PFSK-1 (cell line): ENCODE data around the gene MTCH2.

ENCODE experiments used
- FOXP2 ChIP-seq: optimal IDR thresholded peaks from 2 replicates; pipeline ENCODE3; 2011; ENCODE audit warnings: borderline replicate concordance, control low read depth, inconsistent platforms; ENCODE audit not compliant: insufficient read depth; ENCODE audit errors: extremely low read length, extremely low read depth
- POLR2AphosphoS5 ChIP-seq: IDR thresholded peaks from 2 replicates; pipeline ENCODE4 v1.6.1; 2012; ENCODE audit warnings: low read depth, mild to moderate bottlenecking, control low read depth, low read length, moderate library complexity
- SIN3A ChIP-seq: IDR thresholded peaks from 2 replicates; pipeline ENCODE4 v1.6.1; 2012; ENCODE audit warnings: mild to moderate bottlenecking, low read length, moderate library complexity, borderline replicate concordance; ENCODE audit not compliant: insufficient read depth
- TF ChIP-seq, protein P1 (sequence below), 2 experiments: IDR thresholded peaks; 2 replicates each; pipeline versions ENCODE4 v1.6.1 to v1.8.0; 2011 to 2012; ENCODE audit warnings: low read depth in 2 of 2, low read length in 2 of 2, control low read depth in 1 of 2, inconsistent platforms in 1 of 2, mild to moderate bottlenecking in 1 of 2, moderate library complexity in 1 of 2; ENCODE audit not compliant: insufficient read depth in 1 of 2

DNA sequence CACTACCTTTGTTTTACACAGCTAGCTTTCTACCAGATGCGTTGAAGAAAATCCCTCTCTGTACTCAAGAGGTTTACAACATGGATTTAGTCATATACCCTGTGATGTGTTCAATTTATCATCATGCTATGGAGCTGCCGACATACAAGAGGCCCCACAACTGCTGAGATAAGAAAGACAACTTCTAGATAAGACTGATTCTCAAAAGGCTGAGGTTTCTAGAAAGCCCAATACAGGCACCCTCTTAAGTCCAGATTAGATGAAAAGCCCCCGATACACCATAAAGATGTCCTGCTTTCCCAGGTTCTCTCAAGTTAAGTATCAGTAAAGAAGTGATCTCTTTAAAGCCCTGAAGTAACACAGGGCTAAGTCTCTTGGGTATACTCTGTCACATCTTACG is 14.3 kb downstream of the MTCH2 start:
- TF ChIP-seq POLR2AphosphoS5 = no peak
- no peak for TF ChIP-seq FOXP2
- TF ChIP-seq, protein P1, sequence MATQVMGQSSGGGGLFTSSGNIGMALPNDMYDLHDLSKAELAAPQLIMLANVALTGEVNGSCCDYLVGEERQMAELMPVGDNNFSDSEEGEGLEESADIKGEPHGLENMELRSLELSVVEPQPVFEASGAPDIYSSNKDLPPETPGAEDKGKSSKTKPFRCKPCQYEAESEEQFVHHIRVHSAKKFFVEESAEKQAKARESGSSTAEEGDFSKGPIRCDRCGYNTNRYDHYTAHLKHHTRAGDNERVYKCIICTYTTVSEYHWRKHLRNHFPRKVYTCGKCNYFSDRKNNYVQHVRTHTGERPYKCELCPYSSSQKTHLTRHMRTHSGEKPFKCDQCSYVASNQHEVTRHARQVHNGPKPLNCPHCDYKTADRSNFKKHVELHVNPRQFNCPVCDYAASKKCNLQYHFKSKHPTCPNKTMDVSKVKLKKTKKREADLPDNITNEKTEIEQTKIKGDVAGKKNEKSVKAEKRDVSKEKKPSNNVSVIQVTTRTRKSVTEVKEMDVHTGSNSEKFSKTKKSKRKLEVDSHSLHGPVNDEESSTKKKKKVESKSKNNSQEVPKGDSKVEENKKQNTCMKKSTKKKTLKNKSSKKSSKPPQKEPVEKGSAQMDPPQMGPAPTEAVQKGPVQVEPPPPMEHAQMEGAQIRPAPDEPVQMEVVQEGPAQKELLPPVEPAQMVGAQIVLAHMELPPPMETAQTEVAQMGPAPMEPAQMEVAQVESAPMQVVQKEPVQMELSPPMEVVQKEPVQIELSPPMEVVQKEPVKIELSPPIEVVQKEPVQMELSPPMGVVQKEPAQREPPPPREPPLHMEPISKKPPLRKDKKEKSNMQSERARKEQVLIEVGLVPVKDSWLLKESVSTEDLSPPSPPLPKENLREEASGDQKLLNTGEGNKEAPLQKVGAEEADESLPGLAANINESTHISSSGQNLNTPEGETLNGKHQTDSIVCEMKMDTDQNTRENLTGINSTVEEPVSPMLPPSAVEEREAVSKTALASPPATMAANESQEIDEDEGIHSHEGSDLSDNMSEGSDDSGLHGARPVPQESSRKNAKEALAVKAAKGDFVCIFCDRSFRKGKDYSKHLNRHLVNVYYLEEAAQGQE (IDR thresholded peaks at IDR 0.05; ENCODE audit: insufficient read depth in 1 of 2, low read depth in 2 of 2, low read length in 2 of 2) = no peak
- TF ChIP-seq SIN3A = no peak
